Posterior cingulate gyrus (tissue), 11 donors: ENCODE data around the gene COL4A3.
"Not testable (repeated sequence)": the region's sequence is repeated elsewhere in the genome, so short reads cannot be mapped to it uniquely, and the experiment has no call there.

Source experiments
- DNase-seq, 10 donors: peaks; one replicate each; pipeline versions ENCODE4 v3.0.0 to v3.0.0-alpha.2; 2020 to 2021; ENCODE audit warnings: mixed read lengths in 3 of 10
- intact Hi-C: fragments of 100-400 bp; cut with DNase I; formaldehyde crosslinking; loops from one replicate; pipeline ENCODE4 v1.15.1; 2023

Gene COL4A3

DNA sequence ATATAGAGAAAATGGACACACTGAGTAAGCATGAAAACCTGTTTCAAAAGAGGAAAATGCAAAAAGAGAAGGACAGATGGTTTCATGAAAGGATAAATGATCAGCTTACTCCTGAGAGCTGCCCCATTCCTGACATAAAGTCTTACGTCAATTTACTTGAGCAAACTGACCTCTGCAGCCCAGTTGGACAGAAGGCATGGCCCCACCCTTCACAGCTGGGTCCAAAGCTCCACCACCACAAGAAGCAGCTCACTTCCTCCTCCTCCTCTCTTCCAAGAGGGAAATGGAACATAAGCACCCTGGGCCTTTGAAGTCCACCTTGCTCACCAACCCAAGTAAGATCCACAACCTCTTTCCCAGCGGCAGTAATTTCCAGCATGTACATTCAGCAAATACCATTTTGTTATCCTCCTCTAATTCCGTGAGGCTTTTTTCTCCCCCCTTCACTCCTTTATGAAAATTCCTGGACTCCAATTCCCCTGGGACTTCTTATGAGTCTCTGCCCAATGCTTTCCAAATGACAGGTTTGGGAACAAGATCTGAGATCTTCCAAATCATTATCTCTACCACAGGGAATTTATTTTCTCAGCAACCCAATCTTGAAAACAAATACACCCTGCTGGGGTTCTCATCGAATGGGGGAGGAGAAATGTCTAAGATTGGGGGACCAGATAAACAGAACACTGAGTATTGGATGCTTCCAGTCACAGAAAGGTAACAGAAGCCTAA, 10.5 kb upstream of the COL4A3 start:
- intact Hi-C loops, result no loop called here
- DNase-seq, result peak in 1 of 10 donors; percentile 27

DNA sequence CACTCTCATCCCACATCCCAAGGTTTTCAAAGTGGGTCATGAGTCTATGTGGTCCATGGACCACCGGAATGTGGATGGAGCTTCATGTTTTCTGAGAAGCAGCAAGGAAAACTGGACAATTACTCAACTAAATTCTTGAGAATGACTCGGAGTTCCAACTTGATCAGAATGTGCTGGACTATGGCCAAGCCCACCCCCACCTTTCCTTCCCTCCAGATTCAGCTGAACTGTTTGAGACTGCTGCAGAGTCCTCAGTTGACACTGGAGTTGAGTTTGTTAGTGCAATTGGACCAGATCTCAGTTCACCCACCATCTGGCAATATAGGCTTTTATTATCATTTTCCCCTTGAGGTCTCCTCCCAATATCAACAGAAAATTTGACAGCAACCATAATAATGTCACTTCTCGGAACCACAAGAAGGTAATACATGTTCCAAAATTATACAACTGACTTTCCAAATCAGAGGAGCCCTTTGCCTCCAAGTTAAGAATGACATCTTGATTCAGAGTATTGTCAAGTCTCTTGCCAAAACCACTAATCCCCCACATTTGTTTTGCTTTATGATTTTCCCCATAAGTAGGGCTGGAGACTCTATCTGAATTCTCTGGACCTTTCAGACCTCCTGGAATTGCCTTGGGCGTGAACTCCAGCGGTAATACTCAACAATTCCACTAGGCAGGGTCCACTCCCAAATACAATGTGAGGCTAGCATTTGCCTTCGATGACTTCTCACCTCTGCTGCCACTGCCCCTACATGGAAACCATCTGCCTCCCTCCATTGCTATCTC, 9.2 kb upstream of the COL4A3 start:
- intact Hi-C loops, result no loop called here
- DNase-seq, result no peak

DNA sequence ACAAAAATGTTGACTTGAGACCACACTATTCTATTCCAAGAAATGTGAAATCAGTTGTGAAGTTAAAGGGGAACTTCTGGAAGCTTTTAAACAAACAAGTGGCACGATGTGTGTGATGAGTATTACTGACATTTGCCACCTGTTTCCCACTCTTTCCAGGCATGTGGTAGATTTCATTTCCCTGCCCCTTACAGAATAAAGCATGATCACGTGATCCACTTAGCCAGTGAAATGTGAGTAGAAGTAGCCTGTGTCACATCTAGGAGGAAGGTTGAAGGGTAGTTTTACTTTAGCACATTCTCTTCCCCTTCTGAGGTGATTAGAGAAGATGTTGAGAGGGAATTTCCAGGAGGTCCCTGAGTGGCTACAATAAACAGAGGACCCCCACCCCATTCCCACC, 4.3 kb upstream of the COL4A3 start:
- no peak for DNase-seq
- intact Hi-C loops, result no loop called here

DNA sequence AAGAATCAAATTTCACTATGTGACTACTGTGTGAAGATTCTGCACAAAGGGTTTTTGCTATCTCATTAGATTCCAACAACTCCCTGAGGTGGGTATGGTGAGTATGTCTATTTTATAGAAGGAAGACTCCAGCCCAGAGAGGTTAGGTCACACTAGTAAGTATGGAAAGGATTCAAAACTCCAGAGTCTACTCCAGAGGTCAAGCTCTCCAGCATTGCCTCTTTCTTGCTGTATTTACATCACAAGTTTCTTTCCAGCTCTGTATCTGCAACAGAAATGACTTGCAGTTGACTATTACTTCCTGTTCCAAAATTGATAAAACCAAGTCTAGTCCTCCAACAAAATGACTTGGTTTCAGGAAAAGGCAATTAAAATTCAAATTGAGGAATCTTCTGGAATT, 2.5 kb upstream of the COL4A3 start:
- intact Hi-C loops, result no loop called here

DNA sequence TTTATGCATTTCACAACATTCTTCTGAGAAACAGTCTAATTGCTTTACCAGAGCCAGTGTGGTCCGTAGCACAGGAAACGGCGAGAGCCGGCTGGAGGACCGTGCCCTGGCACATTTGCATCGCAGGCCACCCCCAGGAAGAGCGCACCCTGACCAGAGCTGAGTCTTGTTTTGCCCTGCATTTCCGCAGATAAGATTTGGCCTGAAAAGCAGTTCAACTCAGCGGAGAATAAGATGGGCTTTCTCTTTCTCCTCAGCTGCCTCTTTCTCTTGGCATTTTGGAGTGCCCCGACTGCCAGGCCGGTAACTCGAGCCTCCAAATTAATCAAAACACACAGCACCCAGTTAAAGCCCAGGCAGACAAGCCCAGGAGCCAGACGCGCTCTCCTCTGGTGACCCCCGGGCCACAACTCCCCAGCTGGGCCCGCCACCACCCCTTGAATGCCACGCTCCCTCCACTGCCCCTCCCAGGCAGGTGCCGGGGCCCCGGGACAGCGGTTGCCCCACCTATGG, 883 bp upstream of the COL4A3 start:
- DNase-seq, result peak in 1 of 10 donors; percentile 86
- intact Hi-C loops, result no loop called here

More for the DNA sequence above, 2.5 kb upstream of the COL4A3 start:
- no peak for DNase-seq

DNA sequence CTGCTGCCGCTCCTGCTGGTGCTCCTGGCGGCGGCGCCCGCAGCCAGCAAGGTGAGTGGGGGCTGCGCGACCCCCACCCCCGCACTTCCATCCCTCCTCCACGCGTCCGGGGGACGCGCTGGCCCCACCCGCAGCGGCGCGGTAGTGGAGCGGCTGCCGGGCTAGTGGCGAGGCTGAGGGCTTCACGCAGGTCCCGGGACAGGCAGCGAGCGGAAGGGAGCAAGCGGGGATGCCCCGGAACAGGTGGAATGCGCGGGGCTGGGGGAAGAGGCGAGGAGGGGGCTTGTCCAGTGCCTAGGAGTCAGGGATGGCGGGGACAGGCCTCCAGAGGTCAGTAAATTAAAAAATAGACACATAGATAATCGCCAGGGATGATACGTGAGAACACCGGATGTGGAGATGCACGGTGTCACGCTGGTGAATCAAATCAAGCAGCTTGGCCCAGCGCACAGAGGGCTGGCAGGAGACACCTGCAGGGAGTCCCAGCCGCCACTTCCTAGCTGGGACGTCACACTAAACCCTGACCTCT, 403 bp downstream of the COL4A3 start:
- DNase-seq, result peak in 1 of 10 donors; percentile 38
- intact Hi-C loops, result no loop called here

DNA sequence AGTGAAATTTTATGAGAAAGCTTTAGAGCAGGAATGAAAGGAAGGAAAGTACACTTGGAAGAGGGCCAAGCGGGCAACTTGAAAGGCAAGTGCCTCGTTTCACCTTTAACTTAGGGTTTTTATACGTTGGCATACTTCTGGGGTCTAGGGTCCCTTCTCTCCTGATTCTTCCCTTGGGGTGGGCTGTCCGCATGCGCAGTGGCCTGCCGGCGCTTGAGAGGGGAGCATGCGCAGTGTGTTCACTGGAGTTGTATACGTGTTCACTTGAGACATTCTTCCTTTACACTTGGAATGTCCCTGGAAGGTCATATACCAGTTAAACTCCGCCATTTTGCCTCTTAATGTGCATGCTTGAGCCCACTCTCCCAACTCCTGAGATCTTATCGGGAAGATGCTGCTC, 7.4 kb downstream of the COL4A3 start:
- intact Hi-C loops, result not testable (repeated sequence)
- DNase-seq, result peak in 1 of 10 donors; percentile 55

DNA sequence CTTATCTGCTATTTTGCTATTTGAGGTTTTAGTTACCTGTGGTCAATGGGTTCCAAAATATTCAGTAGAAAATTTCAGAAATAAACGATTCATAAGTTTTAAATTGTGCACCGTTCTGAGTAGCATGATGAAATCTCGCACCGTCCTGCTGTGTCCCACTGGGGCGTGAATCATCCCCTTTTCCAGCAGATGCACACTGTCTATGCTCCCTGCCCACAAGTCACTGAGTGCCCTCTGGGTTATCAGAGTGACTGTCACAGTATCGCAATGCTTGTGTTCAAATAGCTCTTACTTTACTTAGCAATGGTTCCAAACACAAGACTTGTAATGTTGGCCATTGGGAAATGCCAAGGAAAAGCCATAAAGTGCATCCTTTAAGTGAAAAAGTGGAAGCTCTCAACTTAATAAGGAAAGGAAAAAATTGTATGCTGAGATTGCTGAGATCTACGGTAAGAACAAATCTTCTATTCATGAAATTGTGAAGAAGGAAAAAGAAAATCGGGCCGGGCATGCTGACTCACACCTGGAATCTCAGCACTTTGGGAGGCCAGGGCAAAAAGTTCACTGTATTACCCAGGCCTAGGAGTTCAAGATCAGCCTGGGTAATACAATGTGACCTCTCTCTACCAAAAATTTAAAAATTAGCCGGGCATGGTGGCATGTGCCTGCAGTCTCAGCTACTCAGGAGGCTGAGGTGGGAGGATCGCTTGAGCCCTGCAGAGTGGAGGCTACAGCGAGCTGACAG, 13.3 kb downstream of the COL4A3 start:
- DNase-seq, result no peak
- intact Hi-C loops, result no loop called here

DNA sequence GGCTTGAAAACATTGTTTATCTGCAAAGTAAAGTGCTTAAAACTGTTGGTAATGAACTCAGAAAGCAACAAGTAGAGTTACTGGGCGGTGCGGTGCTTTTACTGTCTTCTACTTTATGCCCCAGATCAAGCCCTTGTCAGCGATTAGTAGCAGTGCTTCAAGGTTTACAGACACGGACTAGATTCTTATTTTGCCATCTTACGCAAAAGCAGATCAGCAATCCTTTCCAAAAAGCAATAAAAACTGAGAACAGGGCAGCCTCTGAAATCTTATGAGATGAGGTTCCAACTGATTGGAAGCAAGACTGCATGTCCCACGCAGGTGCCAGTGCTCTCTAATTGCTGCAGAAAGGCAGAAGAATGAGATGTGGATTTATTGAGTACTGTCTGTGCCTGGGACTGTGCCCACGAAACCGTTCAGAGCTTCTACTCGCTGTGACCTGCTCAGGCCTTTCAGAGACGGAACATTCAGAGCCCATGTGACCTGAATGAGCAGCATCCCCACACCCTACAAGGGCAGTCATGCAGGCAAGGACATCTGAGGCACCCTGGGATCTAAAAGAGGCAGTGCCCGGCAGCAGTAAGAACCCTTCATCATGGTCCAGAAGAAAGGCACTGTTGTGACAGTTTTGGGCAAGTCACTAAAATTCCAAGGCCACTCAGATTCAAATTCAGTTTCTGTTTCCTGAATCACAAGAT, 15.7 kb downstream of the COL4A3 start:
- DNase-seq, result peak in 3 of 10 donors; percentile 6 to 66 (median 11)

DNA sequence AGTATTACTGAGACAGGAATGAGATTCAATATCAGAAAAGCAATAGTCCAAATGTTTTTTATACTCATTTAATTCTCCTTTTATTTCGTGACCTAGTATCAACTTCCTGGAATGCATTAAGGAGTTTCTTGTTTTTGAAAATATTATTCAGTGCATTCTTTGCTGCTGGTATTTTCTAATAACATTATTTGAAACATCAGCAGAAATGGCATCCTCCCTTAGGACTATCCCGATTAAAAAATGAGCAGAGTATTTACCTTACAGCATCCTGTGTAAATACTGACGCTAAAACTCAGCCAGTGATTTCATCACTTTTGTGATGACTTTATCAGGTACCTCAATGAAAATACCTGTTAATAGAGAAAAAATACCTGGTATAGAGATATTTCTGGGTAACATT, 16.3 kb downstream of the COL4A3 start:
- DNase-seq, result no peak
- intact Hi-C loops, result no loop called here

More for the DNA sequence above, 15.7 kb downstream of the COL4A3 start:
- intact Hi-C loops, result no loop called here

DNA sequence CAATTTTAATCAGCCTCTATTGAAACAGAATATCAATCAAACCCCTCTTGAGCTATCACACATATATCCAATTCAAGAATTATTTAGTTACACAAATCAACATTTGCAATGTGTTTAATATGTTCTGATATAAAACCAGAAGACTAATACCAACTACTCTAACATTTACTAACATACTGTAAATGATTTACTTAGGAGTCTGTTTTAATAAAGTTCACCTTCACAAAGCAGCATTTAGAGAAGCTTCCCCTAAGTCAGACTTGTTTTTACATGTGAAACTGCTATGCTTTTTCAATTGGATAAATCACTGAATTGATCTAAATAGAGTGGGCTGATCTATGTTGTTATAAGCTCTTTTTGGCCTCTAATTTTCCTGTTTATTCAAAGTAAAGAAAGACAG, 18.3 kb downstream of the COL4A3 start:
- intact Hi-C loops, result no loop called here
- DNase-seq, result no peak

DNA sequence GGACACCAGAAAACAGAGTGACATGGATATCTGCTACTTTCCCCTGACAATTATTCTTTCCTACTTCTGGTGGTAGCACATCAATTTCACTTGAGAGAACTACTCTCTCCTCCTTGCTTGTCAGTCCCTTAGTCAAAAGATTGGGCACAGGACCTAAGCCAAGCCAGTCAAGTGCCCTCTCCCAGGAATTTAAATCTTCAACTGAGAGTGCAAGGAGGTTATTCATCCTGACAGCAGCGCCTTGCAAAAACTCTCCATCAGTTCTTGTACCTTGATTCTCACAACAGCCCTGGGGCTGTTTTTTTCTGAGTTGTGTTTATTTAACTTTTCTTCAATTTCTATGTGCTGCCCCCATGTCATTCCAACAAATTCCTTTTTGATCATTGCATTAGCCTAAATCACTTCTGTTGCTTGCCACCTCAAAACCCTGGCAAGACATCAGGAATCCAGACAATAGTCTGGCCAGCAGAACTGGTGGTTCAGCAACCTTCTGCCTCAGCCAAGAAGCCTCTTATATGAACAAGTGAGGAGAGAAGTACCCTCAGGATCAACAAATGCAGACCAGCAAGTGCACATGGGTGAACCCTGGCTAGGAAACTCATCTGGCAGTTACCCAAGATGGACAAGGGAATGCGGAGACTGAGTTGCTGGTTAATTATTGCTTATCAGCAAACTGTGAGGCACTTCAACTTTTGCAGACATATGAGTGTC, 19.4 kb downstream of the COL4A3 start:
- intact Hi-C loops, result no loop called here
- no peak for DNase-seq

DNA sequence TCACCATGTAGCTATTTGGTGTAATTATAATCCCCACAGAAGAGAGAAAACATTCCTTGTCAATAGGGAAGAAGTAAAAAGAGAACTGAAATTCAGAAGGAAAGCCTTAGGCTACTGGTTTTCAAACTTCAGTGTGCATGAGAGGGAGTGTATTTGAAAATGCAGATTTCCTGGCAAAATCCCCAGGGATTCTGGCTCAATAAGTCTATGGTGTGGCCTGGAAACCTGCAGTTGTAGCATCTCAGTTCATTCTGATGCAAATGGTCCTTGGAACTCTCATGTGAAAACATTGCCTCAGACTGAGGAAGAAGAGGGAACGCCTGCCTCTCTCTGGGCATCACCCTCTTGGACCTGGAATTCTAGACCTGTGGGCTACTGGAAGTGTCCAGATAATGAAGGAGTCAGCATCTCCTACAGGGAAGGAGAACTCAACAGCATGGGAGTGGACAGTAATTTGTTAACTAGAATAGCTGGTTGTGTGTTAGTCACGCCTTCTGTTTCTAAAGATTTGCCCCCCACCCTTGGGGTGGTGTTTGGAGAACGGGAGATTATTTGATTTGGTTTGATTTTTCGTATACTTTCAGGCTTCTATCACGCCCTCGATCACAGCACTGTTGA, 21.3 kb downstream of the COL4A3 start:
- no peak for DNase-seq
- intact Hi-C loops, result no loop called here

DNA sequence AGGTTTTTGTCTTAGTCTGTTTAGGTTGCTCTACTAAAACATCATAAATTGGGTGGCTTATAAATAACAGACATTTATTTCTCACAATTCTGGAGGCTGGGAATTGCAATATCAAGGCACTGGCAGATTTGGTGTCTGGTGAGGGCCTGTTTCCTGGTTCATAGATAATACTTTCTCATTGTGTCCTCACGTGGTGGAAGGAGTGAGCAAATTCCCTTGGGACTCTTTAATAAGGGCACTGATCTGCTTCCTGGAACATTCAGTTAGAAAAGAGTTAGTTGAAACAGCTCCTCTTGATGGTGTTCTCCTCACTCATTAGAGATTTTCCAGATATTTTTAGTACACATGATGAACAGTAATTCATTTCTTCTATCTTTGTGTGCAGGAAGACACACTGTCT, 22.3 kb downstream of the COL4A3 start:
- DNase-seq, result no peak
- intact Hi-C loops, result no loop called here

DNA sequence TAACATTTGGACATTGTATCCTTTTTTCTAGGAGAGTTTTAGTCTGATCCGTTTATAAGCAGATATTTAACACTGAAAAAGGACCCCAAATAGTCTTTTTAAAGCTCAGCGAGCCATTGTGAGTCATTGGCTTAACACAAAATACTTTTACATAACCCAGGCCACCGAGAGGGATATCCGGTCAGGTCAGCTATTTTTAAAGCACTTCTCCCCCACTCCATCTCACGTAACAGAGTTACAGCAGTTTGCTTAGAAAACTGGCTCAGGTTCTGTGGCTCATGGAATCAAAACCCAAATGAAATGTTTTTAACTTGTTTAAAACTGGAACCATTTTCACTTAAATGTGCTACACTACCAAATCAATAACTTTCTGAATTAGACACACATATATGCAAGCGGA, 23.9 kb downstream of the COL4A3 start:
- intact Hi-C loops, result no loop called here
- no peak for DNase-seq

DNA sequence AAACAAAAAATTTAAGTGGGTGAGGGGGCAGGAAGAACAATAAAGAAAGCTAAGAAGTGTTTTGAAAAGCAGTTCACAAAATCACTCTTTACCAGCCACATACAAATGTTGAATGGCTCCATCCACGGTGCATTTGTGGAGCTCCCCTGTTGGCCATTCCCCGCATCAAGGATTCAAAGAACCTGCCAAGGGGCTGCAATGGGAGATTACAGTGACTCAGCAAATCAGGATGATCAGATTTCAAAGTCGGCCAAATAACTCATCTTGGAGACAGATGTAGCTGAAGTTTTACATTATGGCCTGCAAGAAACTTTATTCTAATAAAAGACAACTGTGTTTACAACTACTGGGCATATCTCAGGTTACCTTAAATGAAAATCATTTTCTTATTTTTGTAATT, 26.9 kb downstream of the COL4A3 start:
- DNase-seq, result no peak
- intact Hi-C loops, result no loop called here

DNA sequence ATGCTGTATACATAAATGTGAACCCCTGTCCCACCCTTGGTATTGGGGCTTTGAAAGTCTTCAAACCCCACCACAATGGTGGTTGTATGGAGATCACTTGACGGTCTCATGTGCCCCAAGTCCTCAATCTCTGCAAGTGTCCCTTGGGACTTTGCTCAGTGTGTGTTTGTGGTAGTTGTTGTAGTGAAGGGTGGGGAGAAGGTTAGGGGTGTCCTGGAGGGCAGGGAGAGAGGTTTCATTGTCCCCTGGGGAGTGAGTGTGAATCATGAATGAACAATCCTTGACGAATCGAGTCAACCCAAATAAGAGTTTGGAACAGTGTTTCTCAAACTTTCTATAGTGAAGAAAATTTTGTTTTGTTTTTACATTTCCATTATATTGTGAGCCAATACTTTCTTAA, 28.1 kb downstream of the COL4A3 start:
- intact Hi-C loops, result no loop called here
- DNase-seq, result no peak

DNA sequence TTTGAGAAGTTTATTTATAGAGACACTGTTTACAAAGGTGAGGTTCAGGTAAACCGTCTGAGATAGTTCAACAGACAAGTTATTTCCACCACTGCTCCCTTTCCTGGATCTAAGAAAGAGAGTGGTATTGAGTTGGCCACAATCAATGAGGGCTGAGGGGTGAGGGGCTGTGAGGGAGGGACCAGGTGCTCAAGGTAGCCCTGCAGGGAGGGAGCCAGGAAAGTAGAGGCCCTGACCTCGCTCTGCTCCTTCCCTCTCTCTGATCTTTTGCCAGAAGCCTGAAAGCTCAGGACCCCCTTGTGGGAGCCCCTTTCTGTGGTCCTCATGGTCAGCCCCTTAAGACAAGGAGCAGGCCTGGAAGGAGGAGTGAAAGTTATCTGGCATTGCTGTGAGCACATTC, 29.8 kb downstream of the COL4A3 start:
- intact Hi-C loops, result no loop called here
- DNase-seq, result no peak

DNA sequence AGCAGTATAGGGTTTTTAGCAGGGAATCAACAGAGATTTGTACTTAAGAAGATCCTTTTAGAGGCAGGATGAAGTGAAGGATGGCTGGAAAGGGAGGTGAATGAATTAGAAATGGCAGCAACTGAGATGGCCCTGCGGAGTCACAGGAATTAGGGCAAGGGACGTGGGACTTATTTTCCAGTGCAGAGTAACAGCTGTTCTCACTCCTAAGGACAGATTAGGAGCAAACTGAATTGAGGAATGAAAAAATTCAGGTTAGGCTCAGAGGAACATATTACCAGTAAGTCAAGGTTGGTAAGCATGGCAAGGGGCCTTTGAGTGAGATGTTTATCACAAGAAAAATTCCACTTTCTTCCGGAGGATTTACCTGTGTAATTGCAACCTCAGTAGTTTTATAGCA, 34.4 kb downstream of the COL4A3 start:
- DNase-seq, result no peak
- intact Hi-C loops, result no loop called here
